Measurements from ENCODE around the gene PCAT6.

Gene PCAT6

GRCh38 chr1:202796670-202797069 is 14.1 kb upstream of the PCAT6 start:
- Histone ChIP-seq H3K27me3 (ENCODE audit: control insufficient read depth, insufficient read depth, low read length, poor library complexity, severe bottlenecking) (no peaks in the 10 kb centered on the region), H3K4me1 (ENCODE audit: control insufficient read depth, insufficient read depth, low read length) (no peaks in the 10 kb centered on the region), H3K36me3 (ENCODE audit: control insufficient read depth, insufficient read depth, low read length) (peaks cover 4% of the 10 kb centered on the region), H3K4me3 (ENCODE audit: insufficient read depth, low read depth, low read length) (no peak overlapping the region), H3K27ac (ENCODE audit: insufficient read depth, low read depth, low read length, poor library complexity, severe bottlenecking) (no peak overlapping the region), H3K9me3 (ENCODE audit: control insufficient read depth, low read length) (no peaks in the 10 kb centered on the region)
- WGBS, 2 experiments = 94% methylated on average over 7 of the region's 7 CpGs

DNA sequence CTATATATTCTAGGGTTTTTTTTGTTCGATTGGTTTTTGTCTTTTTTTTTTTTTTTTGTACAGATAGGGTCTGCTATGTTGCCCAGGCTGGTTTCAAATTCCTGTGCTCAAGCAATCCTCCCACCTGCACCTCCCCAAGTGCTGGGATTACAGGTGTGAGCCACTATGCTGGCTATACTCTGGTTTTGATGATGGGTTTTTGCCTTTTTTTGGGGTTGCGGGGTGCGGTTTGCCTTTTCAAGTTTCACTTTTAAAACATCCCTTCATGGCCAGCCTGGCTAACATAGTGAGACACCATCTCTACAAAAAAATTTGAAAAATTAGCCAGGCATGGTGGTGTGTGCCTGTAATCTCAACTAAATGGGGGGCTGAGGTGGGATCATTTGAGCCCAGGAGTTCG is 12.5 kb upstream of the PCAT6 start:
- peaks cover 4% of the 10 kb centered on the region for H3K36me3 ChIP-seq (ENCODE audit: control insufficient read depth, insufficient read depth, low read length)

GRCh38 chr1:202798792-202799331 is 11.9 kb upstream of the PCAT6 start:
- Histone ChIP-seq H3K27me3 (ENCODE audit: control insufficient read depth, insufficient read depth, low read length, poor library complexity, severe bottlenecking) (no peaks in the 10 kb centered on the region), H3K9me3 (ENCODE audit: control insufficient read depth, low read length) (no peaks in the 10 kb centered on the region), H3K36me3 (ENCODE audit: control insufficient read depth, insufficient read depth, low read length) (peaks cover 4% of the 10 kb centered on the region), H3K4me1 (ENCODE audit: control insufficient read depth, insufficient read depth, low read length) (no peaks in the 10 kb centered on the region), H3K27ac (ENCODE audit: insufficient read depth, low read depth, low read length, poor library complexity, severe bottlenecking) (no peak overlapping the region), H3K4me3 (ENCODE audit: insufficient read depth, low read depth, low read length) (no peak overlapping the region)
- 93 to 94% methylated on average over 6 of the region's 6 CpGs for WGBS, 2 experiments

More for the DNA sequence above, 12.5 kb upstream of the PCAT6 start:
- H3K9me3 ChIP-seq (ENCODE audit: control insufficient read depth, low read length) = no peaks in the 10 kb centered on the region
- WGBS, 2 experiments = 86 to 94% methylated on average over 1 to 4 of the region's 4 CpGs
- no peaks in the 10 kb centered on the region for H3K27me3 ChIP-seq (ENCODE audit: control insufficient read depth, insufficient read depth, low read length, poor library complexity, severe bottlenecking)
- H3K4me1 ChIP-seq (ENCODE audit: control insufficient read depth, insufficient read depth, low read length) = no peaks in the 10 kb centered on the region
- H3K4me3 ChIP-seq (ENCODE audit: insufficient read depth, low read depth, low read length) = no peak overlapping the region
- no peak overlapping the region for H3K27ac ChIP-seq (ENCODE audit: insufficient read depth, low read depth, low read length, poor library complexity, severe bottlenecking)

DNA sequence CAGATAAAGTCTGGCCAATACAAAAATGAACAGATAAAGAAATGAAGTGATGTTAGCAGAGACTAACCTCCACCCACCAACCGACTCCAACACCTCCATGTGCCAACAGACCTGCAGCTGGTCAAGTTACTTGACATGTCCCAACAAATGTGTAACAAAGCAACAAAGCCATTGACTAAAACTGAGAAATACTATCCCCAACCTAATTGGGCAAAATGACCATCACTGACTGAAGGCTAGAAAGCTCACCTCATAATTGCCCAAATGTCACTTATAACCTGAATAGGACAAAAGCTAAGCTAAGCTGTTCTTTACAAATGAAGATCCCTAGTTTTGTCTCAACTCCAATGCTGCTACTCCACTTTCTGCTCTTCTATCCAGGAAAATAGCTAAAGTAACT is 10.0 kb upstream of the PCAT6 start:
- peaks cover 4% of the 10 kb centered on the region for H3K36me3 ChIP-seq (ENCODE audit: control insufficient read depth, insufficient read depth, low read length)
- H3K27me3 ChIP-seq (ENCODE audit: control insufficient read depth, insufficient read depth, low read length, poor library complexity, severe bottlenecking) = no peaks in the 10 kb centered on the region
- H3K27ac ChIP-seq (ENCODE audit: insufficient read depth, low read depth, low read length, poor library complexity, severe bottlenecking) = no peak overlapping the region
- WGBS, 2 experiments = 100% methylated on average over 1 of the region's 1 CpG
- no peak overlapping the region for H3K4me3 ChIP-seq (ENCODE audit: insufficient read depth, low read depth, low read length)
- peaks cover 8% of the 10 kb centered on the region for H3K4me1 ChIP-seq (ENCODE audit: control insufficient read depth, insufficient read depth, low read length)
- no peaks in the 10 kb centered on the region for H3K9me3 ChIP-seq (ENCODE audit: control insufficient read depth, low read length)

GRCh38 chr1:202801175-202801574 is 9.6 kb upstream of the PCAT6 start:
- H3K9me3 ChIP-seq (ENCODE audit: control insufficient read depth, low read length) = no peaks in the 10 kb centered on the region
- no peak overlapping the region for H3K27ac ChIP-seq (ENCODE audit: insufficient read depth, low read depth, low read length, poor library complexity, severe bottlenecking)
- H3K4me1 ChIP-seq (ENCODE audit: control insufficient read depth, insufficient read depth, low read length) = peaks cover 8% of the 10 kb centered on the region
- H3K27me3 ChIP-seq (ENCODE audit: control insufficient read depth, insufficient read depth, low read length, poor library complexity, severe bottlenecking) = no peaks in the 10 kb centered on the region
- WGBS, 2 experiments = 95 to 98% methylated on average over 2 of the region's 2 CpGs
- H3K4me3 ChIP-seq (ENCODE audit: insufficient read depth, low read depth, low read length) = no peak overlapping the region
- H3K36me3 ChIP-seq (ENCODE audit: control insufficient read depth, insufficient read depth, low read length) = peaks cover 4% of the 10 kb centered on the region

DNA sequence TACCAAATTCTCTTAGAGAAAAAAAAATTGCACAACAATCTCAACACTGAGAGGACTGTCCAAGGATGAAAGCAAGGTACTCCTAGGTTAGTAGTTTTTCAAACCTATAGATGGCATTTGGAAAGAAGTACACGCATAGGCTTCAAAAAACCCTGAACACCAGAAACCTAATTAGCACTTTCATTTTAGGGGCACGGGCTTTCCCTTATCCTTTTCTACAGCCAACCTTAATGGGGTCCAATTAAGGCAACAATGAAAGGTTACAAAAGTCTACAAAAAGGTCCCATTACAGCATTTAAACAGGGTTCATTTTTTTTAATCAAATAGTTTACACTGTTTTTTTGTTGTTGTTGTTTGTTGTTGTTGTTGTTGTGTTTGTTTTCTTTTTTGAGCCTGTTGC is 8.7 kb upstream of the PCAT6 start:
- H3K4me1 ChIP-seq (ENCODE audit: control insufficient read depth, insufficient read depth, low read length) = peaks cover 8% of the 10 kb centered on the region
- no peak overlapping the region for H3K27ac ChIP-seq (ENCODE audit: insufficient read depth, low read depth, low read length, poor library complexity, severe bottlenecking)
- H3K36me3 ChIP-seq (ENCODE audit: control insufficient read depth, insufficient read depth, low read length) = peaks cover 4% of the 10 kb centered on the region
- WGBS, 2 experiments = 91 to 94% methylated on average over 2 of the region's 2 CpGs
- no peaks in the 10 kb centered on the region for H3K27me3 ChIP-seq (ENCODE audit: control insufficient read depth, insufficient read depth, low read length, poor library complexity, severe bottlenecking)
- no peaks in the 10 kb centered on the region for H3K9me3 ChIP-seq (ENCODE audit: control insufficient read depth, low read length)
- H3K4me3 ChIP-seq (ENCODE audit: insufficient read depth, low read depth, low read length) = no peak overlapping the region

GRCh38 chr1:202802998-202803932 is 7.5 kb upstream of the PCAT6 start:
- Histone ChIP-seq H3K27ac (ENCODE audit: insufficient read depth, low read depth, low read length, poor library complexity, severe bottlenecking) (no peak overlapping the region), H3K4me3 (ENCODE audit: insufficient read depth, low read depth, low read length) (no peak overlapping the region), H3K9me3 (ENCODE audit: control insufficient read depth, low read length) (no peaks in the 10 kb centered on the region), H3K36me3 (ENCODE audit: control insufficient read depth, insufficient read depth, low read length) (peaks cover 4% of the 10 kb centered on the region), H3K4me1 (ENCODE audit: control insufficient read depth, insufficient read depth, low read length) (peaks cover 8% of the 10 kb centered on the region), H3K27me3 (ENCODE audit: control insufficient read depth, insufficient read depth, low read length, poor library complexity, severe bottlenecking) (no peaks in the 10 kb centered on the region)
- WGBS, 2 experiments = 91 to 94% methylated on average over 13 to 15 of the region's 15 CpGs

GRCh38 chr1:202804126-202804525 is 6.6 kb upstream of the PCAT6 start:
- H3K4me1 ChIP-seq (ENCODE audit: control insufficient read depth, insufficient read depth, low read length) = peaks cover 8% of the 10 kb centered on the region
- no peaks in the 10 kb centered on the region for H3K9me3 ChIP-seq (ENCODE audit: control insufficient read depth, low read length)
- H3K36me3 ChIP-seq (ENCODE audit: control insufficient read depth, insufficient read depth, low read length) = peaks cover 4% of the 10 kb centered on the region
- no peak overlapping the region for H3K27ac ChIP-seq (ENCODE audit: insufficient read depth, low read depth, low read length, poor library complexity, severe bottlenecking)
- H3K27me3 ChIP-seq (ENCODE audit: control insufficient read depth, insufficient read depth, low read length, poor library complexity, severe bottlenecking) = peaks cover 7% of the 10 kb centered on the region
- 88 to 90% methylated on average over 3 to 4 of the region's 4 CpGs for WGBS, 2 experiments
- no peak overlapping the region for H3K4me3 ChIP-seq (ENCODE audit: insufficient read depth, low read depth, low read length)

GRCh38 chr1:202805886-202806844 is 4.6 kb upstream of the PCAT6 start:
- H3K4me3 ChIP-seq (ENCODE audit: insufficient read depth, low read depth, low read length) = peak overlapping the region; percentile 98
- peaks cover 8% of the 10 kb centered on the region for H3K4me1 ChIP-seq (ENCODE audit: control insufficient read depth, insufficient read depth, low read length)
- WGBS, 2 experiments = 13 to 16% methylated on average over 5 to 6 of the region's 7 CpGs

More at GRCh38 chr1:202805886-202806844, 4.6 kb upstream of the PCAT6 start:
- Histone ChIP-seq H3K36me3 (ENCODE audit: control insufficient read depth, insufficient read depth, low read length) (no peaks in the 10 kb centered on the region), H3K9me3 (ENCODE audit: control insufficient read depth, low read length) (no peaks in the 10 kb centered on the region), H3K27ac (ENCODE audit: insufficient read depth, low read depth, low read length, poor library complexity, severe bottlenecking) (no peak overlapping the region), H3K27me3 (ENCODE audit: control insufficient read depth, insufficient read depth, low read length, poor library complexity, severe bottlenecking) (peaks cover 17% of the 10 kb centered on the region)

Data from ectodermal cell (in vitro differentiated cells).